SK-N-SH (cell line): ENCODE measurements around the gene CDH11. TPM values are rescaled to one million over a fixed set of nuclear protein-coding genes. Genes with fewer than 3 reads are reported as not detected.

Experiments used
- CTCF ChIA-PET: fragments of 300-600, 350-600 bp; formaldehyde crosslinking; extraction: SDS; loops from one replicate; lab custom pipeline; 2021; lab: Yijun Ruan, JAX
- POLR2A ChIA-PET: fragments of 350-600 bp; sonication (Branson Sonifier 250); formaldehyde crosslinking; extraction: SDS; loops from one replicate; lab custom pipeline; 2020; ENCODE audit warnings: antibody characterized with exemption, inconsistent platforms; lab: Yijun Ruan, JAX
- DNase-seq: peaks from one replicate; pipeline ENCODE4 v3.0.0; 2012
- H2AFZ ChIP-seq: fragments of 200-600 bp; sonication (generic); 2 replicates; pipeline ENCODE4 v1.8.1; 2016; ENCODE audit warnings: antibody characterized with exemption, mild to moderate bottlenecking, low read depth
- H3F3A ChIP-seq: fragments of 200-600 bp; sonication (generic); replicated peaks from 2 replicates; pipeline ENCODE3; 2016; ENCODE audit warnings: antibody characterized with exemption, mild to moderate bottlenecking; ENCODE audit not compliant: insufficient read depth
- H3K27ac ChIP-seq, 2 experiments: fragments of 200-500 bp in 1 of 2; fragments of 200-600 bp in 1 of 2; sonication (Bioruptor generic) in 1 of 2; sonication (generic), shearing (Covaris generic) in 1 of 2; 2 replicates each; pipeline versions ENCODE4 v1.5.1 to v1.6.1; 2014 to 2016; ENCODE audit warnings: low read depth in 2 of 2, inconsistent platforms in 1 of 2, low read length in 1 of 2, mild to moderate bottlenecking in 1 of 2, mixed read lengths in 1 of 2
- H3K27me3 ChIP-seq: fragments of 200-600 bp; sonication (generic), shearing (Covaris generic); 2 replicates; pipeline ENCODE4 v1.6.1; 2016; ENCODE audit warnings: mixed run types; ENCODE audit not compliant: insufficient read depth
- H3K36me3 ChIP-seq, 2 experiments: fragments of 200-500 bp in 1 of 2; fragments of 200-600 bp in 1 of 2; sonication (Bioruptor generic) in 1 of 2; sonication (generic) in 1 of 2; replicated peaks in 1 of 2; 2 replicates each; pipeline versions ENCODE3 to v1.5.1; 2014 to 2016; ENCODE audit warnings: low read length in 1 of 2, mild to moderate bottlenecking in 1 of 2; ENCODE audit not compliant: insufficient read depth in 2 of 2, control insufficient read depth in 1 of 2
- H3K4me1 ChIP-seq, 2 experiments: fragments of 200-500 bp in 1 of 2; fragments of 200-600 bp in 1 of 2; sonication (Bioruptor generic) in 1 of 2; sonication (generic), shearing (Covaris generic) in 1 of 2; 2 replicates each; pipeline versions ENCODE4 v1.5.1 to v1.6.1; 2014 to 2016; ENCODE audit warnings: low read depth in 1 of 2, low read length in 1 of 2, mixed run types in 1 of 2; ENCODE audit not compliant: insufficient read depth in 2 of 2, control insufficient read depth in 1 of 2
- H3K4me2 ChIP-seq: fragments of 200-600 bp; sonication (generic), shearing (Covaris generic); 2 replicates; pipeline ENCODE4 v1.6.1; 2017; ENCODE audit warnings: mixed run types
- H3K4me3 ChIP-seq, 2 experiments: fragments of 200-500 bp in 1 of 2; fragments of 200-600 bp in 1 of 2; sonication (Bioruptor generic) in 1 of 2; sonication (generic), shearing (Covaris generic) in 1 of 2; 2 replicates each; pipeline versions ENCODE4 v1.5.1 to v1.8.1; 2014 to 2016; ENCODE audit warnings: low read depth in 2 of 2, inconsistent platforms in 1 of 2, low read length in 1 of 2, mild to moderate bottlenecking in 1 of 2, mixed read lengths in 1 of 2, moderate library complexity in 1 of 2
- H3K79me2 ChIP-seq: fragments of 200-600 bp; sonication (generic); 2 replicates; pipeline ENCODE4 v1.8.1; 2017; ENCODE audit warnings: mild to moderate bottlenecking; ENCODE audit not compliant: insufficient read depth
- H3K9ac ChIP-seq: fragments of 200-600 bp; sonication (generic); 2 replicates; pipeline ENCODE4 v1.6.1; 2017; ENCODE audit warnings: mixed run types
- H3K9me2 ChIP-seq: fragments of 200-600 bp; sonication (generic); 2 replicates; pipeline ENCODE4 v1.6.1; 2017; ENCODE audit warnings: mixed run types
- H3K9me3 ChIP-seq: fragments of 200-600 bp; sonication (generic); 2 replicates; pipeline ENCODE4 v1.6.1; 2017; ENCODE audit warnings: mixed run types, mild to moderate bottlenecking, moderate library complexity
- H4K20me1 ChIP-seq: fragments of 200-600 bp; sonication (generic); 2 replicates; pipeline ENCODE4 v1.6.1; 2017; ENCODE audit warnings: mild to moderate bottlenecking, mixed run types; ENCODE audit not compliant: insufficient read depth
- CHD2 ChIP-seq: fragments of 150-350 bp; IDR thresholded peaks from 2 replicates; pipeline ENCODE4 v1.6.1; 2018; ENCODE audit warnings: low read length; ENCODE audit not compliant: partially characterized antibody
- ELF1 ChIP-seq: IDR thresholded peaks from 2 replicates; pipeline ENCODE4 v1.4.0; 2012
- EZH2phosphoT487 ChIP-seq: fragments of 200-600 bp; sonication (generic); IDR thresholded peaks from 2 replicates; pipeline ENCODE4 v1.6.1; 2017; ENCODE audit warnings: low read depth, mixed run types, mild to moderate bottlenecking, antibody characterized with exemption, moderate library complexity, borderline replicate concordance
- FOXJ3 ChIP-seq: sonication (generic); formaldehyde crosslinking; IDR thresholded peaks from 2 replicates; pipeline ENCODE4 v1.5.1; 2020; ENCODE audit warnings: mild to moderate bottlenecking, missing genetic modification reagents
- GATA2 ChIP-seq: sonication (generic); formaldehyde crosslinking; IDR thresholded peaks from 2 replicates; pipeline ENCODE4 v1.5.0; 2020; ENCODE audit warnings: mild to moderate bottlenecking, missing genetic modification reagents
- JUND ChIP-seq: IDR thresholded peaks from 2 replicates; pipeline ENCODE4 v1.4.0; 2012
- NFIC ChIP-seq: IDR thresholded peaks from 2 replicates; pipeline ENCODE4 v1.4.0; 2012; ENCODE audit warnings: borderline replicate concordance
- POLR2AphosphoS5 ChIP-seq: IDR thresholded peaks from 2 replicates; pipeline ENCODE4 v1.6.1; 2012; ENCODE audit warnings: low read depth, low read length
- RAD21 ChIP-seq: IDR thresholded peaks from 2 replicates; pipeline ENCODE4 v1.6.1; 2012; ENCODE audit warnings: mild to moderate bottlenecking, low read length
- RCOR1 ChIP-seq: fragments of 150-350 bp; IDR thresholded peaks from 2 replicates; pipeline ENCODE4 v1.6.1; 2017; ENCODE audit warnings: antibody characterized with exemption, low read length
- TCF12 ChIP-seq: IDR thresholded peaks from 2 replicates; pipeline ENCODE4 v1.4.0; 2012
- TEAD4 ChIP-seq: IDR thresholded peaks from 2 replicates; pipeline ENCODE4 v1.4.0; 2012; ENCODE audit warnings: mild to moderate bottlenecking, borderline replicate concordance; ENCODE audit not compliant: insufficient read depth
- WGBS: methylation state at CpG from one replicate; pipeline ENCODE4 v1.1.6; 2017; ENCODE audit warnings: low lambda C conversion rate; 5-methylcytosine and 5-hydroxymethylcytosine counted together
- polyA plus RNA-seq, 3 experiments: library from polyadenylated mRNA; depleted of rRNA; stranded (reverse); fragments of >200 nt; gene quantifications; 2 replicates each; pipeline ENCODE4 v1.2.3, GENCODE V29; 2012
- TF ChIP-seq, protein P1 (sequence below): IDR thresholded peaks from 2 replicates; pipeline ENCODE4 v1.4.0; 2012; ENCODE audit warnings: low read depth
- TF ChIP-seq, protein P2 (sequence below): fragments of 200-600 bp; sonication (generic); IDR thresholded peaks from 2 replicates; pipeline ENCODE4 v1.6.1; 2017; ENCODE audit warnings: antibody characterized with exemption, mild to moderate bottlenecking, moderate library complexity
- TF ChIP-seq, protein P3 (sequence below): fragments of 150-350 bp; IDR thresholded peaks from 2 replicates; pipeline ENCODE4 v1.6.1; 2017; ENCODE audit warnings: antibody characterized with exemption, low read length, low read depth, borderline replicate concordance
- TF ChIP-seq, protein P4 (sequence below): IDR thresholded peaks from 2 replicates; pipeline ENCODE4 v1.4.0; 2012; ENCODE audit warnings: low read depth, borderline replicate concordance
- TF ChIP-seq, protein P5 (sequence below): IDR thresholded peaks from 2 replicates; pipeline ENCODE4 v1.4.0; 2012; ENCODE audit warnings: low read depth, borderline replicate concordance

Gene CDH11
- polyA plus RNA-seq, 1 of the 3 experiments (the other 2 are of a cell fraction): 269 TPM

DNA sequence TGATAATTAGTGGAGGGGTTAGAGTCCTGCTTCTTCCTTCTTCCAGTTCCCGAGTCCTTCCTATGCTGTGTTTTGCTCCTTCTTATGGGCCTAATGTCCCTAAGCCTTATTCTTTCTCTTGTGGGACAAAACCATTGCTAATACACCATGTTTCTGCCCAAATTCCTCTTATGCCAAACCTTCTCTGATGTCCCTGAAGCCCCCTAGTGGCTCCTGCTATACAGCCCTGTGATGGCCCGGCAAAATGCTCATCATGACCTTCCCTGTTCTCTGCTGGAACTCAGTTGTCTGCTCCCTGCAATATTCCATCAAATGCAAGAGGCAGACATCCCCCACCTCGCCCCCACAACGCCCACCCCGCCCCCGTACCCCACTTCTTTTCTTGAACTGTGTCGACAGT, 171.6 kb downstream of the CDH11 start:
- Histone ChIP-seq H3K36me3 (peaks cover 37 to 68% of the 10 kb centered on the region in 2 experiments), H3K9ac (no peak overlapping the region), H3K9me3 (no peaks in the 10 kb centered on the region), H3K4me3 (no peak overlapping the region), H3K79me2 (no peaks in the 10 kb centered on the region), H4K20me1 (no peaks in the 10 kb centered on the region), H3K4me1 (no peaks in the 10 kb centered on the region), H3K4me2 (no peak overlapping the region), H3K27me3 (no peaks in the 10 kb centered on the region), H2AFZ (no peak overlapping the region), H3F3A (peaks cover 43% of the 10 kb centered on the region), H3K9me2 (no peaks in the 10 kb centered on the region), H3K27ac (no peak overlapping the region)
- WGBS: 84% methylated on average over 7 of the region's 7 CpGs
- CTCF ChIA-PET: no interaction called here
- POLR2A ChIA-PET: no interaction called here
- TF ChIP-seq TCF12 (no peak), TEAD4 (no peak), JUND (no peak), RAD21 (0 out of 2 replicates have a peak, but pooled peaks have one; percentile 19), NFIC (no peak), POLR2AphosphoS5 (no peak)
- TF ChIP-seq, protein P1, sequence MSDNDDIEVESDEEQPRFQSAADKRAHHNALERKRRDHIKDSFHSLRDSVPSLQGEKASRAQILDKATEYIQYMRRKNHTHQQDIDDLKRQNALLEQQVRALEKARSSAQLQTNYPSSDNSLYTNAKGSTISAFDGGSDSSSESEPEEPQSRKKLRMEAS: no peak
- TF ChIP-seq, protein P2, sequence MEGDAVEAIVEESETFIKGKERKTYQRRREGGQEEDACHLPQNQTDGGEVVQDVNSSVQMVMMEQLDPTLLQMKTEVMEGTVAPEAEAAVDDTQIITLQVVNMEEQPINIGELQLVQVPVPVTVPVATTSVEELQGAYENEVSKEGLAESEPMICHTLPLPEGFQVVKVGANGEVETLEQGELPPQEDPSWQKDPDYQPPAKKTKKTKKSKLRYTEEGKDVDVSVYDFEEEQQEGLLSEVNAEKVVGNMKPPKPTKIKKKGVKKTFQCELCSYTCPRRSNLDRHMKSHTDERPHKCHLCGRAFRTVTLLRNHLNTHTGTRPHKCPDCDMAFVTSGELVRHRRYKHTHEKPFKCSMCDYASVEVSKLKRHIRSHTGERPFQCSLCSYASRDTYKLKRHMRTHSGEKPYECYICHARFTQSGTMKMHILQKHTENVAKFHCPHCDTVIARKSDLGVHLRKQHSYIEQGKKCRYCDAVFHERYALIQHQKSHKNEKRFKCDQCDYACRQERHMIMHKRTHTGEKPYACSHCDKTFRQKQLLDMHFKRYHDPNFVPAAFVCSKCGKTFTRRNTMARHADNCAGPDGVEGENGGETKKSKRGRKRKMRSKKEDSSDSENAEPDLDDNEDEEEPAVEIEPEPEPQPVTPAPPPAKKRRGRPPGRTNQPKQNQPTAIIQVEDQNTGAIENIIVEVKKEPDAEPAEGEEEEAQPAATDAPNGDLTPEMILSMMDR: peak; percentile 45
- TF ChIP-seq, protein P3, sequence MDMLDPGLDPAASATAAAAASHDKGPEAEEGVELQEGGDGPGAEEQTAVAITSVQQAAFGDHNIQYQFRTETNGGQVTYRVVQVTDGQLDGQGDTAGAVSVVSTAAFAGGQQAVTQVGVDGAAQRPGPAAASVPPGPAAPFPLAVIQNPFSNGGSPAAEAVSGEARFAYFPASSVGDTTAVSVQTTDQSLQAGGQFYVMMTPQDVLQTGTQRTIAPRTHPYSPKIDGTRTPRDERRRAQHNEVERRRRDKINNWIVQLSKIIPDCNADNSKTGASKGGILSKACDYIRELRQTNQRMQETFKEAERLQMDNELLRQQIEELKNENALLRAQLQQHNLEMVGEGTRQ: no peak
- no peak for DNase-seq

DNA sequence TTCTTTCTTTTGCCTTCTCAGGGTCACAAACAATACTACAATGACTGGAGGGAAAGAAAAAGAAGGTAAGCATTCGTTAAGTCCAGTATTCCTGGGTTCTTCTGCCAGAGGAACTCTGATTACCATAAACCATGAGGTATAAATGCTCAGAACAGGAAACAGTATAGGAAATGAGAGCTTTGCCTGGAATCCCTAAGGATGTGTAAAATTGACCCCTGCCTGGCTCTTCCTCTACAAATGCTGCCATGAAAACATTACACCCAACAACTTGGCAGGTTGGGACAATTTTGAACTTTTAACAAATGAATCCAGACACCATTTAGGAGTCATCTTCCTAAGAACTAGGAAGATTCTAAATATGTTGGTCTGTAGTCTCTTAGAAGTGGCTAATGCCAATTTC, 173.8 kb downstream of the CDH11 start:
- H3K9me3 ChIP-seq: no peaks in the 10 kb centered on the region
- H3K9ac ChIP-seq: no peak overlapping the region
- ChIA-PET POLR2A (no interaction called here), CTCF (no interaction called here)
- H4K20me1 ChIP-seq: no peaks in the 10 kb centered on the region
- H3F3A ChIP-seq: peaks cover 48% of the 10 kb centered on the region
- no peaks in the 10 kb centered on the region for H3K27me3 ChIP-seq
- no peaks in the 10 kb centered on the region for H3K9me2 ChIP-seq
- H3K27ac ChIP-seq: peak overlapping the region in 1 of 2 experiments; percentile 13; a peak in 1 of 4 replicates
- no peak overlapping the region for H3K4me2 ChIP-seq
- H3K4me1 ChIP-seq: no peaks in the 10 kb centered on the region
- H3K4me3 ChIP-seq: no peak overlapping the region
- DNase-seq: no peak
- H2AFZ ChIP-seq: no peak overlapping the region
- H3K79me2 ChIP-seq: no peaks in the 10 kb centered on the region
- 78% methylated on average over 1 of the region's 1 CpG for WGBS
- peaks cover 37 to 55% of the 10 kb centered on the region in 2 experiments for H3K36me3 ChIP-seq
- TF ChIP-seq CHD2: no peak
- no peak for TF ChIP-seq GATA2 (CRISPR knock-in tag)
- TF ChIP-seq, protein P4, sequence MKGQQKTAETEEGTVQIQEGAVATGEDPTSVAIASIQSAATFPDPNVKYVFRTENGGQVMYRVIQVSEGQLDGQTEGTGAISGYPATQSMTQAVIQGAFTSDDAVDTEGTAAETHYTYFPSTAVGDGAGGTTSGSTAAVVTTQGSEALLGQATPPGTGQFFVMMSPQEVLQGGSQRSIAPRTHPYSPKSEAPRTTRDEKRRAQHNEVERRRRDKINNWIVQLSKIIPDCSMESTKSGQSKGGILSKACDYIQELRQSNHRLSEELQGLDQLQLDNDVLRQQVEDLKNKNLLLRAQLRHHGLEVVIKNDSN: no peak
- no peak for TF ChIP-seq RAD21
- TF ChIP-seq RCOR1: no peak
- TF ChIP-seq ELF1: no peak
- TF ChIP-seq, protein P1: no peak
- TF ChIP-seq NFIC: no peak
- TF ChIP-seq, protein P5, sequence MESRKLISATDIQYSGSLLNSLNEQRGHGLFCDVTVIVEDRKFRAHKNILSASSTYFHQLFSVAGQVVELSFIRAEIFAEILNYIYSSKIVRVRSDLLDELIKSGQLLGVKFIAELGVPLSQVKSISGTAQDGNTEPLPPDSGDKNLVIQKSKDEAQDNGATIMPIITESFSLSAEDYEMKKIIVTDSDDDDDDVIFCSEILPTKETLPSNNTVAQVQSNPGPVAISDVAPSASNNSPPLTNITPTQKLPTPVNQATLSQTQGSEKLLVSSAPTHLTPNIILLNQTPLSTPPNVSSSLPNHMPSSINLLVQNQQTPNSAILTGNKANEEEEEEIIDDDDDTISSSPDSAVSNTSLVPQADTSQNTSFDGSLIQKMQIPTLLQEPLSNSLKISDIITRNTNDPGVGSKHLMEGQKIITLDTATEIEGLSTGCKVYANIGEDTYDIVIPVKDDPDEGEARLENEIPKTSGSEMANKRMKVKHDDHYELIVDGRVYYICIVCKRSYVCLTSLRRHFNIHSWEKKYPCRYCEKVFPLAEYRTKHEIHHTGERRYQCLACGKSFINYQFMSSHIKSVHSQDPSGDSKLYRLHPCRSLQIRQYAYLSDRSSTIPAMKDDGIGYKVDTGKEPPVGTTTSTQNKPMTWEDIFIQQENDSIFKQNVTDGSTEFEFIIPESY: no peak
- TF ChIP-seq JUND: no peak
- no peak for TF ChIP-seq FOXJ3 (CRISPR knock-in tag)
- TF ChIP-seq EZH2phosphoT487: no peak
- TF ChIP-seq POLR2AphosphoS5: no peak
